ENCODE results near the gene SLC45A3. TPM values are rescaled to one million over a fixed set of nuclear protein-coding genes. Genes with fewer than 3 reads are reported as not detected.

The SLC45A3 gene
- total RNA-seq, 2 experiments from 2014 or later: 0.17 to 0.31 TPM

- H3K27me3 Mint-ChIP-seq: no peaks in the 10 kb centered on the region
- POLR2A ChIA-PET: interaction anchor here (1.3 to 1.7 kb wide), 4 partner anchors 39 to 119 kb away, joined by 3 to 6 read pairs (median 6); partner anchors contain the start of genes ELK4, NUCKS1 and RAB29
- H3K4me3 Mint-ChIP-seq: no peak overlapping the region
- no peaks in the 10 kb centered on the region for H3K9me3 Mint-ChIP-seq
- H3K27ac Mint-ChIP-seq: no peak overlapping the region
- no peak for ATAC-seq (ENCODE audit: low read depth)
- peaks cover 24% of the 10 kb centered on the region for H3K36me3 Mint-ChIP-seq
- DNase-seq: no peak
- H3K4me1 Mint-ChIP-seq: peaks cover 16% of the 10 kb centered on the region
These were observed 30.1 kb upstream of the SLC45A3 start for GRCh38 chr1:205710201-205711062.

GRCh38 chr1:205709640-205710039 is 29.3 kb upstream of the SLC45A3 start:
- DNase-seq (no peak), ATAC-seq (ENCODE audit: low read depth) (no peak)
- Mint-ChIP-seq H3K4me1 (peaks cover 19% of the 10 kb centered on the region), H3K4me3 (no peak overlapping the region), H3K36me3 (peaks cover 20% of the 10 kb centered on the region), H3K9me3 (no peaks in the 10 kb centered on the region), H3K27ac (no peak overlapping the region), H3K27me3 (no peaks in the 10 kb centered on the region)
- POLR2A ChIA-PET: interaction anchor here (0.9 kb wide), 1 partner anchor 12 kb away, joined by 3 read pairs; no protein-coding TSS in a partner anchor

- H3K9me3 Mint-ChIP-seq: no peaks in the 10 kb centered on the region
- H3K27ac Mint-ChIP-seq: peak overlapping the region; percentile 25
- peaks cover 18% of the 10 kb centered on the region for H3K36me3 Mint-ChIP-seq
- POLR2A ChIA-PET: interaction anchor here (0.9 kb wide), 1 partner anchor 12 kb away, joined by 3 read pairs; no protein-coding TSS in a partner anchor
- no peaks in the 10 kb centered on the region for H3K27me3 Mint-ChIP-seq
- DNase-seq (no peak), ATAC-seq (ENCODE audit: low read depth) (no peak)
- peaks cover 20% of the 10 kb centered on the region for H3K4me1 Mint-ChIP-seq
- H3K4me3 Mint-ChIP-seq: no peak overlapping the region
These were observed 28.7 kb upstream of the SLC45A3 start for GRCh38 chr1:205709059-205709398.

DNA sequence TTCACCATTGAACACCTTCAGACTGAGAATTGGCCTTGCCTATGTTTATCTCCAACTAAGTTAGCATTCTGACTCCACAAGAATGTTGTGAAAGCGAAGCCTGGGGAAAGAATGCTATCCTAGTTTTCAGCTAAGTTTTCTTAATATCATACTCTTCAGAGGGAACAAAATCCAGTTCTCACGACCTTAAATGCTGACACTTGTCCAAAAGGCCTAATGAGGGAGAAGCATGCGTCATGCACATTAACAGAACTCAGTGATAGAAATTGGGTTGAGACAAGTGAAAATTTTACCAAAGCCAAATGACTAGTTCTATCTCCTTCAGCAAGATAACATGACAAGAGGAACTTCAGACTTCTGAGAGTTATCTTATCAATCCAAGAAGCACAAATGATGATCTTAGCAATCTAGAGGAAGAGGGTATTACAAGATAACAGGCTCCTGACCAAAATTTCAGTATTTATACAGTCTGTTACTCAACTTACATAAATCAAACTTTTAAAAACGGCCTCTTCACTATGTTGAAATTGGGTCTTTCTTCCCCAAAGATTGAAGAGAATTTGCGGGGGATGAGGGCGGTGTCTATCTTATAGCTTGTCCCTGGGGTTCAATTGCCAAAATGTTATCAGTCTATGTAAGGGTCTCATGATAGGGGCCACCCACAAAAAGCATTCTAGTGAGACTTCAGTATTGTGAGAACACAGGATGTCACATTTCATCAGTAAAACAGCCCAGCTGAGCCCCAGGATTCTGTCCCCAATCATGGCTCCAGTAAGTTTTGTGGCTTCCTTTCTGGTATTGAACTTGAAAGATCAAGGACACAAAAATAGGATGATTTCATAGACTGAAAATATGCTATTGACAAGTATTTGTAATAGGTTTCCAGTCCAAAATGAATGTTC is 26.5 kb upstream of the SLC45A3 start:
- no peak for ATAC-seq (ENCODE audit: low read depth)

GRCh38 chr1:205704903-205705302 is 24.6 kb upstream of the SLC45A3 start:
- POLR2A ChIA-PET: no interaction called here
- no peaks in the 10 kb centered on the region for H3K9me3 Mint-ChIP-seq
- ATAC-seq (ENCODE audit: low read depth) (no peak), DNase-seq (no peak)
- no peak overlapping the region for H3K27ac Mint-ChIP-seq
- H3K4me1 Mint-ChIP-seq: peaks cover 17% of the 10 kb centered on the region
- H3K36me3 Mint-ChIP-seq: peaks cover 17% of the 10 kb centered on the region
- no peaks in the 10 kb centered on the region for H3K27me3 Mint-ChIP-seq
- H3K4me3 Mint-ChIP-seq: no peak overlapping the region

More for the DNA sequence above, 26.5 kb upstream of the SLC45A3 start:
- Mint-ChIP-seq H3K27me3 (no peaks in the 10 kb centered on the region), H3K4me3 (no peak overlapping the region), H3K36me3 (peaks cover 20% of the 10 kb centered on the region), H3K27ac (no peak overlapping the region), H3K4me1 (peaks cover 22% of the 10 kb centered on the region), H3K9me3 (no peaks in the 10 kb centered on the region)
- no peak for DNase-seq
- POLR2A ChIA-PET: no interaction called here

GRCh38 chr1:205703072-205703471 is 22.8 kb upstream of the SLC45A3 start:
- no peaks in the 10 kb centered on the region for H3K27me3 Mint-ChIP-seq
- no peak overlapping the region for H3K27ac Mint-ChIP-seq
- POLR2A ChIA-PET: interaction anchor here (0.7 to 1.0 kb wide), 3 partner anchors 10 to 337 kb away, joined by 3 to 5 read pairs (median 3); no protein-coding TSS in a partner anchor
- ATAC-seq (ENCODE audit: low read depth) (no peak), DNase-seq (no peak)
- no peaks in the 10 kb centered on the region for H3K9me3 Mint-ChIP-seq
- peaks cover 10% of the 10 kb centered on the region for H3K36me3 Mint-ChIP-seq
- H3K4me1 Mint-ChIP-seq: peaks cover 17% of the 10 kb centered on the region
- no peak overlapping the region for H3K4me3 Mint-ChIP-seq

GRCh38 chr1:205701891-205702290 is 21.6 kb upstream of the SLC45A3 start:
- POLR2A ChIA-PET: no interaction called here
- H3K4me1 Mint-ChIP-seq: peaks cover 12% of the 10 kb centered on the region
- H3K27me3 Mint-ChIP-seq: peaks cover 3% of the 10 kb centered on the region
- H3K36me3 Mint-ChIP-seq: peaks cover 10% of the 10 kb centered on the region
- H3K4me3 Mint-ChIP-seq: no peak overlapping the region
- H3K9me3 Mint-ChIP-seq: no peaks in the 10 kb centered on the region
- DNase-seq (no peak), ATAC-seq (ENCODE audit: low read depth) (no peak)
- no peak overlapping the region for H3K27ac Mint-ChIP-seq

DNA sequence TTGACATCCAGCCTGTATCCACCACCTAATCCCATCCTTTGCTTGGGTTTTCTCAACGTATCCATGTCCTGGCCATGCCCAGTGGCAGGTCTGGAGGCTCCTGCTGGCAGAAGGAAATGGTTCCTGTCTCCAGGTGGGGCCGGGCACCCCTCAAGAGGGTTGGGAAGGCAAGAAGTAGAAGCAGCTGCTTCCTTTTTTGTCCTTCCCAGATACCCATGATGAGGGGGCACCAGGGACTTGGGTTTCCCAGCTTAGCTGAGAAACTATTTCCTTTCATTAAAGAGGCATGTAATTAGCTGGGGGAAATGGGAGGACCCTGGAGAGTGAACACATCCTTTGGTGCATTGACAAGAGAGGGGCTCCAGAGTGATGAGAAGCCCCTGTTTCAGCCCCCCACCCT is 21.1 kb upstream of the SLC45A3 start:
- H3K4me1 Mint-ChIP-seq: peaks cover 10% of the 10 kb centered on the region
- H3K36me3 Mint-ChIP-seq: peaks cover 7% of the 10 kb centered on the region
- no peak for DNase-seq
- no peak overlapping the region for H3K27ac Mint-ChIP-seq
- no peak for ATAC-seq (ENCODE audit: low read depth)
- peaks cover 7% of the 10 kb centered on the region for H3K27me3 Mint-ChIP-seq
- H3K9me3 Mint-ChIP-seq: no peaks in the 10 kb centered on the region
- POLR2A ChIA-PET: no interaction called here
- no peak overlapping the region for H3K4me3 Mint-ChIP-seq

DNA sequence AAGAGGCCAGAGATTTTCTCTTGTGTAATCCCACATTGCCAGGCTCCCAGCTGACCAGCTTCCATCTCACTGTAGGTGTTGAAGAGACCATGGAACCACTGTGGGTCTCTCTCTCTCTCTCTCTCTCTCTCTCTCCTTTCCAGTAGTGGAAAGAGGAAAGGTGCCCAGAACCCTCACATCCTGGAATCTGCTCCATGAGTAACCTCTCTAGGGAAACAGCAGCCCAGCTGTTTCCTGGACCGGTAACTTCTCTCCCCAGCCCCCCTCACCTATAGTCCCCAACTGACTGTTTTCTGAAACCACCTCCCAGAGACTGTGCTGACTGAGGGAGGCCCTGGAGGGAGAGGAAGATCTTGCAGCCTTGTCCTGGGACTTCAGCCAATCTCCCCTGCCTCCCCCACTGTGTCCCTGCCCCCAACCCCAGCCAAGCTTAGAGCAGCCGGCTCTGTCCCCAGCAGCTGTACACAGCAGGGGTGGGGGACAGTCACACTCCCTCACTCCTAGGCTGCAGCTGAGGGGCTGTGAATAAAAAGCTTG is 20.6 kb upstream of the SLC45A3 start:
- POLR2A ChIA-PET: no interaction called here
- Mint-ChIP-seq H3K9me3 (no peaks in the 10 kb centered on the region), H3K27ac (no peak overlapping the region), H3K4me3 (no peak overlapping the region), H3K27me3 (peaks cover 11% of the 10 kb centered on the region), H3K4me1 (peaks cover 9% of the 10 kb centered on the region), H3K36me3 (peaks cover 7% of the 10 kb centered on the region)
- ATAC-seq (ENCODE audit: low read depth): no peak
- DNase-seq: no peak

GRCh38 chr1:205699416-205699815 is 19.1 kb upstream of the SLC45A3 start:
- Mint-ChIP-seq H3K9me3 (no peaks in the 10 kb centered on the region), H3K27ac (no peak overlapping the region), H3K36me3 (peaks cover 5% of the 10 kb centered on the region), H3K27me3 (peaks cover 13% of the 10 kb centered on the region), H3K4me3 (no peak overlapping the region), H3K4me1 (peaks cover 3% of the 10 kb centered on the region)
- DNase-seq: no peak
- POLR2A ChIA-PET: no interaction called here
- no peak for ATAC-seq (ENCODE audit: low read depth)

DNA sequence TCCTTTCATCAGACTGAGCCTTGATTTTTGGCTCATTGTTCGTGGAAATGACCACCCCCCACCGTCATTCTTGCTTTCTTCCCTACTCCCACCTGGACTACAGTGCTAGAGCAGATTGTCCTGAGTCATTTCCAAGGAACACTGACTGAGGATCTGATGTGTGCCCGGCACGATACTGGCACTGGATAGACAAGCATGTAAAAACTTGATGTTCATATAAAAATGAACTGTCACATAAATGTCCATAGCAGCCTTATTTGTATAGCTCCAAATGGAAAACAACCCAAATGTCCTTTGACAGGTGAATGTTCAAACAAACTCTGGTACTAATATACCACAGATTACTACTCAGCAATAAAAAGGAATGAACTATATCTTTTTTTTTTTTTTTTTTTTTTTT is 18.6 kb upstream of the SLC45A3 start:
- no peak for DNase-seq
- Mint-ChIP-seq H3K27me3 (peaks cover 13% of the 10 kb centered on the region), H3K27ac (no peak overlapping the region), H3K36me3 (peaks cover 5% of the 10 kb centered on the region), H3K4me3 (no peak overlapping the region), H3K9me3 (no peaks in the 10 kb centered on the region), H3K4me1 (peaks cover 3% of the 10 kb centered on the region)
- ATAC-seq (ENCODE audit: low read depth): no peak
- POLR2A ChIA-PET: no interaction called here

DNA sequence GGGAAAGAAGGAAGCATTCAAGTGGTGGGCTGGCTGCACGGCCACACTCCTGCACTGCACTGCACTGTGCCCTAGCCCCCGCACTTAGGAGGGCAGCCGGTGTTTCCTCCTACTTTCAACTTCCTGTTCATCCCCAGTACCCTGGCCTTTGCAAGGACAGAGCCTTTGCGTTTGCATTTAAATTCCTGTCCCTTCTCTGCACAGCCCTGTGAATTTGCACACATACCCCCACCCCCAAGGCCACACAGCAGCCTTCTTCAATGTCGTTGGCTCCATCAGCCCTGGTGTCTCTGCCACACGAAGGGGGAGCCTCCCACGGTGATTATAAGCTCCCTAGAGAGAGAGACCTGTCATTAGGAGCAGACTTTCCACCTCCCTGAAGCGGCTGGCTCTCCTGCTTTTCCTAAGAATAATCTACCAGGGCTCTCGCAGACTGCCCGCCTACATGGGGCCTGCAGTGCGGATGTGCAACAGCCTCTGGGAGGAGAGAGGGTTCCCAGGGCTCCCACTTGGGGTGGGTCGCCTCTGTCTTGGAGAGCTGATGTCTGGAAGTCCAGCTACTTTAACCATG is 13.2 kb upstream of the SLC45A3 start:
- POLR2A ChIA-PET: interaction anchor here (1.0 kb wide), 1 partner anchor 10 kb away, joined by 3 read pairs; no protein-coding TSS in a partner anchor
- H3K27me3 Mint-ChIP-seq: peaks cover 27% of the 10 kb centered on the region

GRCh38 chr1:205692423-205692822 is 12.1 kb upstream of the SLC45A3 start:
- DNase-seq (no peak), ATAC-seq (ENCODE audit: low read depth) (no peak)
- POLR2A ChIA-PET: no interaction called here

More for the DNA sequence above, 13.2 kb upstream of the SLC45A3 start:
- no peaks in the 10 kb centered on the region for H3K36me3 Mint-ChIP-seq
- H3K4me3 Mint-ChIP-seq: no peak overlapping the region
- ATAC-seq (ENCODE audit: low read depth) (no peak), DNase-seq (no peak)
- no peaks in the 10 kb centered on the region for H3K9me3 Mint-ChIP-seq
- no peak overlapping the region for H3K27ac Mint-ChIP-seq
- H3K4me1 Mint-ChIP-seq: peaks cover 5% of the 10 kb centered on the region

More at GRCh38 chr1:205692423-205692822, 12.1 kb upstream of the SLC45A3 start:
- Mint-ChIP-seq H3K4me1 (peaks cover 5% of the 10 kb centered on the region), H3K27ac (no peak overlapping the region), H3K4me3 (no peak overlapping the region), H3K36me3 (no peaks in the 10 kb centered on the region), H3K27me3 (peaks cover 30% of the 10 kb centered on the region), H3K9me3 (no peaks in the 10 kb centered on the region)

Data from activated naive CD8-positive, alpha-beta T cell treated with anti-CD3 and anti-CD28 coated beads, Interleukin-2, amount 10 ng/mL, durations not matched to agents 7 days and 5 days (primary cell).